ENCODE results near the gene SDHAF2. TPM values are rescaled to one million over a fixed set of nuclear protein-coding genes. Genes with fewer than 3 reads are reported as not detected.

The SDHAF2 gene
- total RNA-seq, 1 experiment from 2014 or later = 49.1 TPM

GRCh38 chr11:61489833-61490721 is 60.2 kb downstream of the SDHAF2 start:
- H3K36me3 ChIP-seq (ENCODE audit: insufficient read depth, low read length, poor library complexity, severe bottlenecking) = no peaks in the 10 kb centered on the region
- no TSS peak for BruUV-seq (replicated peaks)
- peaks cover 7% of the 10 kb centered on the region for H3K4me1 ChIP-seq (ENCODE audit: insufficient read depth, low read length, poor library complexity, severe bottlenecking)
- TF ChIP-seq CTCF (conservative IDR thresholded peaks at IDR 0.05; ENCODE audit: low read depth, low read length) = no peak
- TF ChIP-seq EZH2 (IDR thresholded peaks at IDR 0.05; ENCODE audit: borderline replicate concordance, low read depth, low read length, poor library complexity, severe bottlenecking) = no peak
- H3K27ac ChIP-seq (ENCODE audit: low read depth, low read length, poor library complexity, severe bottlenecking) = peak overlapping the region; percentile 41
- no peak overlapping the region for H3K4me3 ChIP-seq (ENCODE audit: low read depth, low read length, poor library complexity, severe bottlenecking)
- POLR2A ChIA-PET (ENCODE audit: low non-redundant PET) = interaction anchor here (0.6 kb wide), 1 partner anchor 12 kb away, joined by 3 read pairs; no protein-coding TSS in a partner anchor
- intact Hi-C loops (cut with micrococcal nuclease; ENCODE audit: unreplicated experiment) = no loop called here
- no peaks in the 10 kb centered on the region for H3K27me3 ChIP-seq (replicated peaks; ENCODE audit: insufficient read depth, low read depth, low read length, poor library complexity)
- peak; percentile 38 for DNase-seq (ENCODE audit: low spot score)
- CTCF ChIA-PET = interaction anchor here (3.1 kb wide), 1 partner anchor 26 kb away, joined by 11 read pairs; no protein-coding TSS in a partner anchor
- no peaks in the 10 kb centered on the region for H3K9me3 ChIP-seq (ENCODE audit: low read depth, low read length, poor library complexity, severe bottlenecking)

GRCh38 chr11:61491736-61492395 is 61.9 kb downstream of the SDHAF2 start:
- Histone ChIP-seq H3K4me1 (ENCODE audit: insufficient read depth, low read length, poor library complexity, severe bottlenecking) (peaks cover 7% of the 10 kb centered on the region), H3K36me3 (ENCODE audit: insufficient read depth, low read length, poor library complexity, severe bottlenecking) (no peaks in the 10 kb centered on the region), H3K9me3 (ENCODE audit: low read depth, low read length, poor library complexity, severe bottlenecking) (no peaks in the 10 kb centered on the region), H3K4me3 (ENCODE audit: low read depth, low read length, poor library complexity, severe bottlenecking) (no peak overlapping the region), H3K27ac (ENCODE audit: low read depth, low read length, poor library complexity, severe bottlenecking) (no peak overlapping the region), H3K27me3 (replicated peaks; ENCODE audit: insufficient read depth, low read depth, low read length, poor library complexity) (no peaks in the 10 kb centered on the region)
- intact Hi-C loops (cut with micrococcal nuclease; ENCODE audit: unreplicated experiment) = no loop called here
- no peak for DNase-seq (ENCODE audit: low spot score)
- CTCF ChIA-PET = no interaction called here
- TF ChIP-seq CTCF (conservative IDR thresholded peaks at IDR 0.05; ENCODE audit: low read depth, low read length) = no peak
- POLR2A ChIA-PET (ENCODE audit: low non-redundant PET) = no interaction called here
- BruUV-seq (replicated peaks) = no TSS peak

GRCh38 chr11:61494381-61494961 is 64.5 kb downstream of the SDHAF2 start:
- TF ChIP-seq EZH2 (IDR thresholded peaks at IDR 0.05; ENCODE audit: borderline replicate concordance, low read depth, low read length, poor library complexity, severe bottlenecking) (no peak), CTCF (conservative IDR thresholded peaks at IDR 0.05; ENCODE audit: low read depth, low read length) (no peak)
- DNase-seq (ENCODE audit: low spot score) = no peak
- Histone ChIP-seq H3K36me3 (ENCODE audit: insufficient read depth, low read length, poor library complexity, severe bottlenecking) (no peaks in the 10 kb centered on the region), H3K4me3 (ENCODE audit: low read depth, low read length, poor library complexity, severe bottlenecking) (no peak overlapping the region), H3K27ac (ENCODE audit: low read depth, low read length, poor library complexity, severe bottlenecking) (no peak overlapping the region), H3K4me1 (ENCODE audit: insufficient read depth, low read length, poor library complexity, severe bottlenecking) (peaks cover 7% of the 10 kb centered on the region), H3K9me3 (ENCODE audit: low read depth, low read length, poor library complexity, severe bottlenecking) (no peaks in the 10 kb centered on the region), H3K27me3 (replicated peaks; ENCODE audit: insufficient read depth, low read depth, low read length, poor library complexity) (no peaks in the 10 kb centered on the region)
- POLR2A ChIA-PET (ENCODE audit: low non-redundant PET) = no interaction called here
- intact Hi-C loops (cut with micrococcal nuclease; ENCODE audit: unreplicated experiment) = no loop called here
- CTCF ChIA-PET = no interaction called here
- BruUV-seq (replicated peaks) = no TSS peak
